HG03432 (cell line): ENCODE measurements around the gene CREB1.
"Not testable (repeated sequence)": the region's sequence is repeated elsewhere in the genome, so short reads cannot be mapped to it uniquely, and the experiment has no call there.

Experiments used
- ATAC-seq: cut with Tn5 transposase; IDR thresholded peaks from one replicate; pipeline ENCODE4 v1.9.1; 2021; ENCODE audit warnings: mild to moderate bottlenecking, moderate library complexity; ENCODE audit not compliant: unreplicated experiment

CREB1 gene

DNA sequence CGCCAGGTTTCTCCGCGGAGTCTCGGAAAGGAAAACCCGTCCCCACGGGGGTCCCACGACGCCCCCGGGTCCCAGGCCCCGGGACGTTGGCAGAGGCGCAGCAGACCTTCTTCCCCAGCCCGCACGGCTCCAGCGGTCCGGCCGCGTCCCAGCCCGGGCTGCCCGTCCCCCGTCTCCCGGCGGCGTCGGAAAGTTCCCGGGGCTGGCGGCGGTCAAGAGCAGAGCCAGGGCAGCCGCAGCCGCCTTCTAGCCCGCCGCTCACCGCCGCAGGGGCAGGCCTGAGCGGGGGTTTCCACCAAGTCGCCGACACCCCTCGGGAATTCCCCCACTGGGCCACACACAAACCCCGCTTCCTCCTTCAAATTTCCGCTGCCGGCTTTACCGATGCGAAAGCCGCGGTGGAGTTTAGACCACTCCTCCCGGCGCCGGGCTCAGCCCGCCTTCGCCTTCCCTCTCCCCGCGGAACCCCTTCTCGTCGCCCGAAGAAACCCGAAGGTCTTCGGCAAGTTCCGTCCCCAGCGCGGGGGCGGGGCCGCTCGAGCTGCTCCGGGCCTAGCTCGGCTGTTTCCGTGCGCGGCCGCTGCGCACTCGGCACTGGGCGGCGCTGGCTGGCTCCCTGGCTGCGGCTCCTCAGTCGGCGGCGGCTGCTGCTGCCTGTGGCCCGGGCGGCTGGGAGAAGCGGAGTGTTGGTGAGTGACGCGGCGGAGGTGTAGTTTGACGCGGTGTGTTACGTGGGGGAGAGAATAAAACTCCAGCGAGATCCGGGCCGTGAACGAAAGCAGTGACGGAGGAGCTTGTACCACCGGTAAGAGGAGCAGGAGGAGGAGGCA is at the start of gene CREB1:
TSS of gene CREB1 (plus strand) at position 633 of the 830 bp plus-strand sequence. CDS start 25,674 bp downstream, outside the sequence.
- peak; percentile 88 for ATAC-seq

DNA sequence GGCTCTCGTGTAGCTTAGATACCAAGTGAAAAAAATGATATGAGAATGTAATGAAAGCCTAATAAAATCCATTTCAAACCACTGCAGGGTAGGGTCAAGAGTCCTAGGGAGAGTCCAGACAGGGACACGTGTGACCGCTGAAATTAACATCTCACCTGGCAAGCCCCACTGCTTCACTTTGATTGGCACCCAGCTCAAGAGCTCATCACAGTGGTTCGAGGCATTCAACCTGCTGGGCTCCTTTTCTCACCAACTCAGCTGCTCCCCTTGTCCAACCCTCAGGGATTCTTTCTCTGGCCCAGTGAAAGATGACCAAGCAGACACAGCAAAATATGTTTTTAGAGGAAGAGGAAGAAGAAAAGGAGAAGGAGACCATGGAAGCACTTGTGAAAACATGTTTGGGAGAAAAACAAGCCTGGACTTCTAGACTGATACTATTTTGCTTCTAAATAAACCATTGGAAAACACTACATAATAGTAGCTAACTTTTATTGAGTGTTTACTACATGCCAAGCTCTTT is 49.2 kb upstream of the CREB1 start:
- no peak for ATAC-seq

DNA sequence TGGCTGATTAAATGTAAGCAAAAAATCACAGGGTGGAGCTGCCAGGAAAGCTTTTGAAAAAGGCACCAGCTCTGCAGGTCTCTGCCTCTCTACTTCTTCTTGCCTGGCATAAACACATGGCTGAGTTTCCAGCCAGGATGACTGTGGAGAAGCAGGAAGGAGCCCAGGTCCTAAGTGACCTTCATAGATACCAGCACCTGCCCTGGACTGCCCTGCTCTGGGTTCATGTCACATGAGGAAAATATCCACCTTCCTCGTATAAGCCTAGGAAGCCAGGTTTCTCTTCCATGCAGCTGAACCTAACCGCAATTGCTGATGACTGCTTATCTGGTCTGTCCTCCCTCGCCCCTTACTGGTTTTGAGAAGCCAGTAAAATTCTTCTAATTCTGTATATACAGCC is 47.8 kb upstream of the CREB1 start:
- no peak for ATAC-seq

DNA sequence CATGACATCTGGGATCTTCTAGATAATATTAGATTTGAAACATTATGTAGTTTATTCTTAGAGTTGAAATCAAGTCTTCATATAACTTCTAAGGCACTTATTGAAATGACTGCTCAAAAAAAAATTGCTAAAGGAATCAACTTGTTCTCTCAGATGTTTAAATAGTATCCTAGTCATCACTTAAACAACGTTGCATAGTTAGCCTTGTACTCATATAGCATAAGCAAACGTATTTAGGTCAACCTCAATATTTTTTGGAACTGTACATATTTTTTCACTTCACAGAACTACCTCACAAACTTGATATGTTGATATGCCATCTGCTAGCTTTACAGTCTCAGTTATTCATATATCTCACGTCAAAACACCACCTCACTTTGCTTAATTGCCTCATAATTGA is 47.1 kb upstream of the CREB1 start:
- no peak for ATAC-seq

DNA sequence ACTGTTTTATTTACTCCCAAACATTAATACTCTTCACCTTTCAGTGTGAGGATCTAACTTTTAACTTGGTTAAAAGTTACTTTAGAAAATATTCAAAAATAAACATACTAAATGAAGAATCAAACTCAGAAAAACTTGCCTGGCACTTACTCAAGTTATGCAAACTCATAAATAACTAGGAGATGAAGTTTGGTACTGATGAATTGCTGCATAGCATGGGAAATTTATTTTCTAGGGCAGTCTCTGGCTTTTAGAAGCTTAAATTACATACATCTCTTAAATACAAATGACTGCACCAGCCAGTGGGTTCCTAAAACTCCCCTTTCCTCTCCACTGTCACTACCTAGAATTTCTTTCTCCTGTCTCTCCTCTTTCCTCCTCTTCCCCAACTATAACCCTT is 46.7 kb upstream of the CREB1 start:
- no peak for ATAC-seq

DNA sequence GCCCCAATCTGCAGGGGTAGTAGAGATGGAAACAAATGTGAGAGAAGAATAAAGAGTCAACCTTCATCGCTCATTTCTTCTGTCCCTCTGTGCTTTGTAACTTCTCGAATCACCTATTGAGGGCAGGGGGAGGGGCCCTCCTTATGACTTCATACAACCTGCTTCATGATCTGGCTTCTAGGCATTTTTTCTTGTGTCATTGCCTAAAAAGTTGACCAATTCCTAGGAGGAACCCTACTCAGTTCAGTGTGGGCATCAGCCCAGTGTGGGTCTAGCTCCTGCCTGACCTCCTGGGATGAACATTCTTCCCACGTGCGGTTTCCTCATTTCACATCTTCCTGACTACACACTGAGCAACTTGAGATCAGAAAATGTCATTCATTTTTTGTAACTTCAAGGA is 46.3 kb upstream of the CREB1 start:
- ATAC-seq, result no peak

DNA sequence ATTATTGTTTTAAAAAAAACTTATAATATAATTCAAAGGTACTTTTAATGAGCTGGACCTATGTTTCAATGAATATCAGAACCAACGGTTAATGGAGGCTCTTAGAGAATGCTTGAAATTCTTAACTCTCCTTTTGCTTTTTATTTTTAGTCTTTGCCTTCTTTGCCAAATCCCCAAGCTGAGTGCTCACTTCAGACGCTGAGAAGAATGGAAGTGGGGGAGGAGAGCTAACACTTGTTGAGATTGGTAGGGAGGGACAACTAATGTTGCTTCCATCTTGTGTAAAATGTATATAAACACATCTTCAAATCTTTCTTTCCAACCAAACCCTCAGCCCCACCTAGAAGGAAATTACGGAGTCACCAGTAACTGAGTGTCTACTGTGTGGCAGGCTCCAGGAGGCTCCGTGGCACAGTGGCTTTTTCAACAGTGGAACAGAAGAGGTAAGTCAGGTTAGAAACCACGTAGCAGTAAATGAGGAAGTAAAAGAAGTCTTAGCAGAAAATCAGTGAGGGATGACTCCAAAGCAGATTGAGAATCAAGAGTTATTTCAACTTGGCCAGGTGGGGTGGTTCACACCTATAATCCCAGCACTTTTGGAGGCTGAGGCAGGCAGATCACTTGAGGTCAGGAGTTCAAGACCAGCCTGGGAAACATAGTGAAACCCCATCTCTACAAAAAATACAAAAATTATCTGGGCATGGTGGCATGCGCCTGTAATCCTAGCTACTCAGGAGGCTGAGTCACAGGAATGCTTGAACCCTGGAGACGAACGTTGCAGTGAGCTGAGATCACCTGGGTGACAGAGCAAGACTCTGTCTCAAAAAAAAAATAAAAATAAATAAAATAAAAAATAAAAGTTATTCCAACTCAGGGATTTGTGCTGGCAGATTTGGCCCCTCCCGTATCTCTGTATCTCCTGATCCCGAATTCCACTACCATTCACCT is 45.0 kb upstream of the CREB1 start:
- ATAC-seq, result peak; percentile 81

DNA sequence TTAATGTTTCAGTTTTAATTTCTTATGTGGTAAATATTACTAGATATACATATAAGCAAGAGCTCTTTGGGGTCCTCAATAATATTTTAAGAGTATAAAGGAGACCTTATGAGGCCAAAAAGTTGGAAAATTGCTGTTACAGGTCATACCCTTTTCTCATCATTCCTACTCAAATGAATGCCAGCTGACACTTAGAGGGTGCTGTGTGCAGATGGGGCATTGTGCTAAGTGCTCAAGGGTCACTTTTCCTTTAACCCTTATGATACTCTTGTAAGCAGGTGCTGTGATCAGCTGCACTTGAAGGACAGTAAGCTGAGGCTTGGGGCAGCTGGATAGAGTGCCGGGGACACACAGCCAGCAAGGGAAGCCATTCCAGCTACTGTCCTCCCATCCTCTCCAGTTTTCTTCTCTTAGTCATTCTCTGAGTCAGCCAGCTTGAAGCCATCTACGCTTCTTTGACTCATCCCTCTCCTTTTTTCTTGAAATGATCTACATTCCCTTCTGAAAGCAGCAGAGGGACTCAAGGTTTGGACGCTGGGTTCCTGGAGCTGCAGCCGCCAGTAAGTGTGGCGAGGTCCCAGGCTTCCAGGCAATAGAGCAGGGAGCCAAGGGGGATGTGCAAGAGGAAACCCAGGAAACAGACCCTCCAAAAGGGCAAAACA is 42.0 kb upstream of the CREB1 start:
- ATAC-seq, result no peak

DNA sequence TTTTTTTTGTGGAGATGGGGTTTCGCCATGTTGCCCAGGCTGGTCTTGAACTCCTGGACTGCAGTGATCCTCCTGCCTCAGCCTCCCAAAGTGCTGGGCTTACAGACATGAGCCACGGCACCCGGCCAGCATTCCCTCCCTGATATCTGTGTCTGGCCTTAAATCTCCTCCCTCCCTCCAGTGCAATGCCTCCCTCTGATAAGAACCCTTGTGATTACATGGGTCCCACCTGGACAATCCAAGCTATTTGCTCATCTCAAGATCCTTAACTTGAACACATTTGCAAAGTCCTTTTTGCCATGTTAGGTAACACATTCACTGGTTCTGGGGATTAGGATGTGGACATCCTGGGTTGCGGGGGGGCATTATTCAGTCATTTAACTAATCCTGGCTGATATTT is 40.5 kb upstream of the CREB1 start:
- ATAC-seq, result no peak

DNA sequence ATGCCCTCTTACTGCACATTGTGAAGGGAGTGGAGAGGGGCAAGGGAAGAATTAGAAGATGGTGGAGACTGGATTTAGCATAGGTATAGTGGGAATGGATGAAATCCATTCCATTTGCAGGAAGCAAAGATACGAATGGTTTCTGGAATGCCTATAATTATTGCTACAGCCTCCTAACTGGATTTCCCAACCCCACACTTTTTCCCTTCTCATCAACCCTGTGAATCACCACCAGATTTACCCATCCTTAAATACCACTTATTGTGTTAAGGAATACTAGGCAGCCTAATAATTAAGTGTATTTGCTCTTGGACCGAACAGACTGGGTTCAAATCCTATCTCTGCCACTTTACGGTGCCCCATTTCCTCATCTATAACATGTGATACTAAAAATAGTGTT is 39.3 kb upstream of the CREB1 start:
- no peak for ATAC-seq

DNA sequence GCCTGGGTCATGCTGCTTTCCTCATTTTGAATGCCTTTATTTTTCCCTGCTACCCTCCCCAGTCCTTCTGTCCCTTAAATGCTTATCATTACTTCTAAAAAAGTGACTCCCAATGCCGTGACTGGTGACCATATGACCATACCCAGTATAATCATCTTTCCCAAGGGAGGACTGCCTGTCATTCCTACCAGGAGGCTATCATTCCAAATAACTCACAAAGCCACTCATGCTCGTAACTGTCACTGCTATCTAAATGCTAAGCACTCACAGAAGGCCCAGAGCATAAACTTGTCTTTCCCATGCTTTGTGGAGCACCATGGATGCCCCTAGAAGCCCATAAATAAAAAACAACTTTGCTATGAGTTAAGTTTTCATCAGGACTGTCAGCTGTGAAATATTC is 38.7 kb upstream of the CREB1 start:
- no peak for ATAC-seq

DNA sequence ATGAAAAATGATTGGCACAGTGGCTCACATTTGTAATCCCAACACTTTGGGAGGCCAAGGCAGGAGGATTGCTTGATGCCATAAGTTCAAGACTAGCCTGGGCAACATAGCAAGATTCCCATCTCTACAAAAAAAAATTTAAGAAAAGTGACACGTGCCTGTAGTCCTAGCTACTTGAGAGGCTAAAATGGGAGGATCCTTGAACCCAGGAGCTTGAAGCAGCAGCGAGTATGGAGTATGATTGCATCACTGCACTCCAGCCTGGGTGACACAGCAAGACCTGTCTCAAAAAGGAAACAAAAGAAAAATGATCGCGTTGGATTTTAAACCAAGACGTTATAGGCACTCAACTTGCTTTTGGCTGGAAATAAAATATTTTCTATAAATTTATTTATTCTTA is 37.8 kb upstream of the CREB1 start:
- no peak for ATAC-seq

DNA sequence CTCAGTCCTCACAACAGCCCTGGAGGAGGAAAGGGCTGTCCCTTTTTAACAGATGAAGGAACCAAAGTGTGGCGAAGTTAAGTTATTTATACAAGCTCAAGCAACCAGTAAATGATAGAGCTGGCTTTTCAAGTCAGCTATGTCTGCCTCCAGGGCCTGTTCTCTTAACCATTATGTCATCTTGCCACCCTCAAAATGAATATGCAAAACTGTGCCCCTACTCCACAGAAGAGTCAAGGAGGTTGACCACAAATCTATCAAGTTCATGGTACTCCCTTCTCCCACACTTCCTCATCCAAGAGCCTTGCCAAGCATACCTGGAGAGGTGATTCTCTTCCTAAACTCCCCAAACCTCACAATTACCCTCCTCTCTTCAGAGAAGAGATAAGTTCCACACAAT is 37.3 kb upstream of the CREB1 start:
- no peak for ATAC-seq

DNA sequence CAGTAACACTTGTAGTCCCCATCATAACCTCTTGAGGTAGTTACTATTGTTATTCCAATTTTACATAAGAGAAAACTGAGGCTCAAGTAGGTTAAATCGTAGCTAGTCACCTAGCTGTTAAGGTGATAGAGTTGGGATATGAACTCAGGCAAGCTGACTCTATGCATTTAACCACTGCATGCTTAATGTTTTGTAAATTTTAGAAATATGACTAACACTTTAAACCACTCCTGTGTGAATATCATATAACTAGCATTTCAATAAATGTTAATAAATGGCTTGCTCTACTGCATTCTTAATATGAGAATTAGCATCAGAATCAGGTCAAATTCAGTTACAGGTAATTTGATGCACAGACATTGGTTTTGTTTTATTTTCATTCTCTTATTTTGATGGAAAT is 35.6 kb upstream of the CREB1 start:
- ATAC-seq, result no peak

DNA sequence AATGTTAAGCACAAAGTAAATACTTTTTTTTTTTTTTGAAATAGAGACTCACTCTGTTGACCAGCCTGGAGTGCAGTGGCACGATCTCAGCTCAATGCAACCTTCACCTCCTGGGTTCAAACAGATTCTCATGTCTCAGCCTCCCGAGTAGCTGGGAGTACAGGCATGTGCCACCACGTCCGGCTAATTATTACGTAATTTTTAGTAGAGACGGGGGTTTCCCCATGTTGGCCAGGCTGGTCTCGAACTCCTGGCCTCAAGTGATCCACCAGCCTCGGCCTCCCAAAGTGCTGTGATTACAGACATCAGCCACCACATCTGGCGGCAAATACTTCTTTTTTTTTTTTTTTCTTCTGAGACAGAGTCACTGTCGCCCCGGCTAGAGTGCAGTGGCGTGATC is 32.8 kb upstream of the CREB1 start:
- ATAC-seq, result not testable (repeated sequence)

DNA sequence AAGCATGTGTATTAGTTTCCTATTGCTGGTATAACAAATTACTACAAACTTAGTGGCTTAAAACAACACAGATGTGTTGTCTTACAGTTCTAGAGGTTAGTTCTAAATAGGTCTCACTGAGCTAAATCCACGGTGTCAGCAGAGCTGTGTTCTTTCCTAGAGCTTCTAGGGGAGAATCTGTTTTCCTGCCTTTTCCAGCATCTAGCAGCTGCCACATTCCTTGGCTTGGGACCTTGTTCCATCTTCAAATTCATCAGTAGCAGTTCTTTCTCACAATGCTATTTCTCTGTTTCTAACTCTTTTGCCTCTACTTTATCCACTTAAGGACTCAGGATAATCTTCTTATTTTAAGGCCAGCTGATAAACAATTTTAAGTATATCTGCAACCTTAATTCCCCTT is 32.2 kb upstream of the CREB1 start:
- no peak for ATAC-seq

DNA sequence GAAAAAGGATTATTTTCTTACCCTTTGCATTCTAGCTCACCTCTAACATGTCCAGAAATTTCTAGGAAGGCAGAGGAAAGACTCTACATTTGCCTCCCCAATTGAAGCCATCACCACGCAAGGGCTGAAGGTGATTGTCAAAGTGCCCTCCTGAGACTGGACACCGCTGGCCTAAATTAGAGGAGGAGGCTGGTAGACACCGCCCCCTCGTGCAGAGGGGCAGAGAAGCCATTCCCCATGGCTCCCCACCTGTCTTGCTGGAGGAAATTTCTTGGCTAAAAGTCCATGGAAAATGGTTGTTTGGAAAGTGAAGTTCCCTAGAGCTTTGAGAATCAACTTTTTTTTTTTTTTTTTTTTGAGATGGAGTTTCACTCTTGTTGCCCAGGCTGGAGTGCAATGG is 31.3 kb upstream of the CREB1 start:
- no peak for ATAC-seq

DNA sequence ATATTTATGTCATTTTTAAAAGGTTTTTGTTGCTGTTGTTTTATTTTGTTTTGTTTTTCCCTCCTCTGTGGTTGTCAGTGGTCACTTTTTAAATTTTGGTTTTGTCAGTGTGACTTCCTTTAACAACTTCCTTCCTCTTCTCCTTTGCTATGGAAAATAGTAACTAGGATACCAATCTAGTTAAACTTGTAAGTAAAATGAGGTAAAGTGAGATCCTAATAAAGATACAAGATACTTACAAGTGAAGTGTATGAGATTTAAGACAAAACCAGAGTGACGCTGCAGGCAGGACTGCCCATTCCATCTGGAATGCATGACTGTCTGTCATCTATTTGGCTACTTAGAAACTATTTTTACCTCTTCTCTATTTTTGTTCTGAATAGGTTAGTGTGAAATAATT is 30.6 kb upstream of the CREB1 start:
- no peak for ATAC-seq

DNA sequence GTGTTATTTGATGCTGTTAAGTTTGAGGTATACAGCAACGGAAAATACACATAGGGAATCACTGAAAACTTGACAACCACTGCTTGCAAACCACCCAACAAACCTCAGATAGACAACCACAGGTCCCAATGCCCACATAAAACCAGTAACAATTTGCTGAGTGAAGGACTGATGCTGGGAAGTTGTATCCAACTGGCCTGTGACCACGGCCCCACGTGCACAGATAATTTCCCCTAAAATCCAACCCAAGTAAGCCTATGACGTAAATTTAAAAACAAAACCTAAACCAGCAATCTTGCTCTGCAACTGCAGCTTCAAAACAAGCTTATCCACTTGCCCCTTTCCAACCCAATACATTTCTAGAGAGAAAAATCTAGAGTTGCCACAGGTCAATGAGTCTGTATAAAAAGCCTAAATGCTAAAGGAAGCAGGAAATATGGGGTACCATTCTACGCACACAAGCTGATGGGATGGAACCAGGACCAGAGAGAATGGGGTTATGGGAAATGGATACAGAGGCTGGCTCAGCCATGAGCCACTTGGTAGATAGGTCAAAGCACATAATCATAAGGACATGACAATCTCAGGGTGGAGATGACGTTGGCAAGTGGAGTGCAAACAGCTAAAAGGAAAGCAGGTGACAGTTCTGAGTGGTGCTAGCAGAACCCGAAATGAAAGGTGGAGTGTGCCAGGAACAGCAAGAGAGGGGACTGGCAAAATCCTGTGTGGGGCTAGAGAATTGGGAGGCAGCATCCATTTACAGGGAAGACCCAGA is 27.8 kb upstream of the CREB1 start:
- ATAC-seq, result no peak

DNA sequence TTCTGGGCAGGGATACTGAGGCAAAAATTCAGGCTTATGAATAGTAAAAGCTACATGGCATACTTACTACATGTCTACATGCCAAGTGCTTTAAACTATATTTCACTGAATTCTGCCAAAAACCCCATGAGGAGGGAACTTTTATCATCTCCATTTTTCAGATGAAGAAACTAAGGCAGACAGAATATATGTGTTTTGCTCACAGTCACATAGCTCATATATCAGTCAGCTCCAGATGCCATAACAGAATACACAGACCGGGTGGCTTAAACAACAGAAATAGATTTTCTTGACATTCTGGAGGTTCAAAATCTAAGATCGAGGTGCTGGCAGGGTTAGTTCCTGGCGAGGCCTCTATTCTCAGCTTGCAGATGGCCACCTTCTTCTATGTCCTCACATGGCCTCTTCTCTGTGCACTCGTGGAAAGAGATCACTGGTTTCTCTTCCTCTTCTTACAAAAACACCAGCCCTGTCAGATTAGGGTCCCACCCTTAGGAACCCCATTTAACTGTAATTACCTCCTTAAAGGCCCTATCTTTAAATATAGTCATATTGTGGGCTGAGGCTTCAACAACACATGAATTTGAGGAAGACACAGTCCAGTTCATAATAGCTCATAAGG is 27.1 kb upstream of the CREB1 start:
- peak; percentile 38 for ATAC-seq
